HepG2 (cell line): ENCODE results near the gene NKRF.

Experiments used
- CHD2 ChIP-seq: IDR thresholded peaks from 2 replicates; pipeline ENCODE4 v1.6.1; 2011; ENCODE audit warnings: low read depth, low read length, improper control_type of control experiment
- ESRRA ChIP-seq: sonication (generic); formaldehyde crosslinking; IDR thresholded peaks from 2 replicates; pipeline ENCODE4 v1.5.1; 2020; ENCODE audit warnings: mild to moderate bottlenecking, low read depth, missing genetic modification reagents
- EZH2 ChIP-seq: conservative IDR thresholded peaks from 2 replicates; pipeline ENCODE4 v1.6.1; 2012; ENCODE audit warnings: mild to moderate bottlenecking, low read depth, low read length, moderate library complexity
- MAX ChIP-seq: IDR thresholded peaks from 2 replicates; pipeline ENCODE4 v1.6.1; 2012; ENCODE audit warnings: inconsistent platforms
- NFE2L1 ChIP-seq: sonication (generic); formaldehyde crosslinking; IDR thresholded peaks from 2 replicates; pipeline ENCODE4 v1.4.0; 2020; ENCODE audit warnings: missing genetic modification reagents, mild to moderate bottlenecking, borderline replicate concordance
- ZNF670 ChIP-seq: sonication (generic); formaldehyde crosslinking; IDR thresholded peaks from 2 replicates; pipeline ENCODE4 v1.8.0; 2022; ENCODE audit warnings: mild to moderate bottlenecking, missing genetic modification reagents, borderline replicate concordance

GRCh38 chrX:119589810-119590209 is 16.4 kb downstream of the NKRF start:
- no peak for TF ChIP-seq CHD2
- no peak for TF ChIP-seq MAX
- no peak for TF ChIP-seq ZNF670 (CRISPR knock-in tag)
- no peak for TF ChIP-seq NFE2L1 (CRISPR knock-in tag)
- TF ChIP-seq ESRRA (CRISPR knock-in tag) = no peak
- TF ChIP-seq EZH2 = no peak
